Transverse colon (tissue), 4 donors: Measurements from ENCODE around the gene NPFF.

Experiments used
- POLR2A ChIP-seq: fragments of 450-650 bp; IDR thresholded peaks from one replicate; pipeline ENCODE4 v1.6.1; 2016; ENCODE audit warnings: antibody characterized with exemption, mild to moderate bottlenecking, moderate library complexity
- POLR2AphosphoS5 ChIP-seq, 3 donors: sonication (generic); formaldehyde crosslinking; IDR thresholded peaks; one replicate each; pipeline ENCODE4 v1.6.1; 2016; ENCODE audit warnings: antibody characterized with exemption in 3 of 3
- TF ChIP-seq, protein P1 (sequence below), 5 experiments: fragments of 200-600 bp in 3 of 5; fragments of 450-650 bp in 2 of 5; sonication (generic) in 3 of 5; IDR thresholded peaks; 1 replicate in 2 of 5; 2 replicates in 3 of 5; pipeline ENCODE4 v1.5.1; 2016 to 2017; ENCODE audit warnings: antibody characterized with exemption in 5 of 5, inconsistent platforms in 3 of 5, mild to moderate bottlenecking in 2 of 5, moderate library complexity in 1 of 5

DNA sequence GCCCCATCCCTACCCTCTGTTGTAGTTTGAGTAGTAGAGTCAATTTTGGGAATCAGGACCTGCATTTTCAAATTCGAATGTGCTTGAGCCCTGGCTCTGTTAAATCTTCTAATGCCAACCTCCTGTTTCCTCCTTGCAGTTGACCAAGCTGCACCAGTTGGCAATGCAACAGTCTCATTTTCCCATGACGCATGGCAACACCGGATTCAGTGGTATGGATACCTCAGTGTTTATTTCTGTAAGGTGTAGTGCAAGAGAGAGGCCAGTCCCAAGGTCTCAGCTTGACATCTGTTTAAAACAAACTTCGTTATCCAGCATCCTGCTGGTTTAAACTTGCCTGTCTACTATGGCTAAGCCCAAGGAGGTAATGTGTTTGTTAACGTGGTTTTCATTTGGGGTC is 40.2 kb downstream of the NPFF start:
- TF ChIP-seq POLR2AphosphoS5 (IDR thresholded peaks at IDR 0.05) (no peak), POLR2A (no peak)
- TF ChIP-seq, protein P1, sequence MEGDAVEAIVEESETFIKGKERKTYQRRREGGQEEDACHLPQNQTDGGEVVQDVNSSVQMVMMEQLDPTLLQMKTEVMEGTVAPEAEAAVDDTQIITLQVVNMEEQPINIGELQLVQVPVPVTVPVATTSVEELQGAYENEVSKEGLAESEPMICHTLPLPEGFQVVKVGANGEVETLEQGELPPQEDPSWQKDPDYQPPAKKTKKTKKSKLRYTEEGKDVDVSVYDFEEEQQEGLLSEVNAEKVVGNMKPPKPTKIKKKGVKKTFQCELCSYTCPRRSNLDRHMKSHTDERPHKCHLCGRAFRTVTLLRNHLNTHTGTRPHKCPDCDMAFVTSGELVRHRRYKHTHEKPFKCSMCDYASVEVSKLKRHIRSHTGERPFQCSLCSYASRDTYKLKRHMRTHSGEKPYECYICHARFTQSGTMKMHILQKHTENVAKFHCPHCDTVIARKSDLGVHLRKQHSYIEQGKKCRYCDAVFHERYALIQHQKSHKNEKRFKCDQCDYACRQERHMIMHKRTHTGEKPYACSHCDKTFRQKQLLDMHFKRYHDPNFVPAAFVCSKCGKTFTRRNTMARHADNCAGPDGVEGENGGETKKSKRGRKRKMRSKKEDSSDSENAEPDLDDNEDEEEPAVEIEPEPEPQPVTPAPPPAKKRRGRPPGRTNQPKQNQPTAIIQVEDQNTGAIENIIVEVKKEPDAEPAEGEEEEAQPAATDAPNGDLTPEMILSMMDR (IDR thresholded peaks at IDR 0.05): no peak
